Measurements from ENCODE around the gene HIF1A.
A peak's percentile ranks its signal among the peaks of the same experiment; 100 is the strongest.

HIF1A gene

DNA sequence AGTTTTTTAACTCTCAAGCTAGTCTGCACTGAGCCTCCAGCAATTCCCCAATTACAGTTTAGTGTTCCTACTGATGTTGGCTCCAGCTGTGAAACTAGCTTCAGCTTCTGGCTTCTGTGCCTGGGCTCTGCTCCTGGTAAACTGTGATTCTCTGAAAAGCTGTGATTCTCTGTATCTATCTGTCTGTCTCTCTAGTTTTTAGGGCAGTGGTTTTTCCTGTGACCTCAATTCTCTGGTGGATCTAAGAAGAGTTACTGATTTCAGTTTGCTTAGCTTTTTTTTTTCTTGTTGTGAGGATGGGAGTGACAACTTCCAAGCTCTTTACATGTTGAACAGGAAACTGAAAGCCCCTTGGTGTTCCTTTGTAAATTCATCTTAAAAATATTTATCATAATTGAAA lies 3.8 kb upstream of the HIF1A start:
- H3K79me1 ChIP-seq (ENCODE audit: low read length), result peaks cover 16% of the 10 kb centered on the region
- no peak overlapping the region for H2BK120ac ChIP-seq (ENCODE audit: insufficient read depth, low read length, poor library complexity)
- peak overlapping the region; percentile 39 for H2BK5ac ChIP-seq (ENCODE audit: low read depth, low read length, poor library complexity)
- H3K9ac ChIP-seq (ENCODE audit: low read length), result no peak overlapping the region
- peak overlapping the region; percentile 59 for H2BK12ac ChIP-seq (ENCODE audit: low read length)
- no peak for DNase-seq
- H3K23ac ChIP-seq (ENCODE audit: low read length), result no peak overlapping the region
- no peak overlapping the region for H3K18ac ChIP-seq (ENCODE audit: low read length)
- peaks cover 3 to 7% of the 10 kb centered on the region in 2 experiments for H3K4me1 ChIP-seq (ENCODE audit: control insufficient read depth in 1 of 2, insufficient read depth in 2 of 2, low read length in 2 of 2)
- no peak overlapping the region for H3K14ac ChIP-seq (ENCODE audit: low read length)
- no peak overlapping the region for H2AK5ac ChIP-seq (ENCODE audit: low read length)
- no peak overlapping the region for H3K4me2 ChIP-seq (ENCODE audit: low read length)
- H3K79me2 ChIP-seq (ENCODE audit: control insufficient read depth, insufficient read depth, low read length, poor library complexity), result peaks cover 11% of the 10 kb centered on the region
- H4K91ac ChIP-seq (ENCODE audit: low read depth, low read length), result no peak overlapping the region
- H3K27me3 ChIP-seq (ENCODE audit: insufficient read depth, low read length), result no peaks in the 10 kb centered on the region
- H3K4ac ChIP-seq (ENCODE audit: low read depth, low read length), result no peak overlapping the region
- H4K12ac ChIP-seq (ENCODE audit: low read depth, low read length), result no peak overlapping the region
- H3K27ac ChIP-seq (ENCODE audit: low read depth, low read length), result peak overlapping the region; percentile 48
- H3K4me3 ChIP-seq (ENCODE audit: low read depth, low read length), result no peak overlapping the region
- H2AFZ ChIP-seq (ENCODE audit: insufficient read depth, low read length, poor library complexity), result no peak overlapping the region
- no peak overlapping the region for H4K8ac ChIP-seq (ENCODE audit: low read depth, low read length)
- no peaks in the 10 kb centered on the region for H3K9me3 ChIP-seq (ENCODE audit: insufficient read depth, low read depth, low read length)
- no peaks in the 10 kb centered on the region for H3K36me3 ChIP-seq (ENCODE audit: control insufficient read depth in 1 of 2, insufficient read depth in 2 of 2, low read length in 2 of 2)

DNA sequence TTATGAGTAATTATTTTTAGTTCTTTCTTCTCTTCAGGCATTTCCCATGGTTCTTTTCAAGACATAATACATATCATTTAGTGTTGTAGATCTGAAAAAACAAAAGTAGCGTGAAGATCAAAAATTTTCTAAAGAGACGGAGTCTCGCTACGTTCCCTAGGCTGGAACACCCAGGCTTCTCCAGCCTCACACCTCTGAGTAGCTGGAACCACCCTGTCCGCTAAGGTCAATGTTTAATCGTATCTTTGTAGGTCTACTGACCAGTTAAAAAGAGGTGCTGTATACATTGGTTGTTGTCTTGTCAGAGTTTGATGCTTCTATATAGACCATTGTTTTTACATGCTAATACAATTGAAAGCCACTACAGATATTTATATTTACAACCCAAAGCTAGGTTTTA lies 1.3 kb upstream of the HIF1A start:
- H3K79me1 ChIP-seq (ENCODE audit: low read length), result peaks cover 16% of the 10 kb centered on the region
- H4K91ac ChIP-seq (ENCODE audit: low read depth, low read length), result peak overlapping the region; percentile 57
- no peaks in the 10 kb centered on the region for H3K9me3 ChIP-seq (ENCODE audit: insufficient read depth, low read depth, low read length)
- H3K23ac ChIP-seq (ENCODE audit: low read length), result no peak overlapping the region
- H2AK5ac ChIP-seq (ENCODE audit: low read length), result no peak overlapping the region
- DNase-seq, result no peak
- H3K4me2 ChIP-seq (ENCODE audit: low read length), result no peak overlapping the region
- H3K36me3 ChIP-seq (ENCODE audit: control insufficient read depth in 1 of 2, insufficient read depth in 2 of 2, low read length in 2 of 2), result no peaks in the 10 kb centered on the region
- H3K14ac ChIP-seq (ENCODE audit: low read length), result no peak overlapping the region
- peak overlapping the region; percentile 19 for H2BK5ac ChIP-seq (ENCODE audit: low read depth, low read length, poor library complexity)
- H3K27me3 ChIP-seq (ENCODE audit: insufficient read depth, low read length), result no peaks in the 10 kb centered on the region
- H3K9ac ChIP-seq (ENCODE audit: low read length), result no peak overlapping the region
- WGBS (ENCODE audit: extremely low coverage, insufficient coverage, insufficient read length), result no CpG with 5 or more reads among the region's 6 CpGs
- no peak overlapping the region for H3K4ac ChIP-seq (ENCODE audit: low read depth, low read length)
- H3K4me1 ChIP-seq (ENCODE audit: control insufficient read depth in 1 of 2, insufficient read depth in 2 of 2, low read length in 2 of 2), result peaks cover 3 to 7% of the 10 kb centered on the region in 2 experiments
- H2BK120ac ChIP-seq (ENCODE audit: insufficient read depth, low read length, poor library complexity), result peak overlapping the region; percentile 38
- H2AFZ ChIP-seq (ENCODE audit: insufficient read depth, low read length, poor library complexity), result no peak overlapping the region
- peaks cover 18% of the 10 kb centered on the region for H3K79me2 ChIP-seq (ENCODE audit: control insufficient read depth, insufficient read depth, low read length, poor library complexity)
- no peak overlapping the region for H4K8ac ChIP-seq (ENCODE audit: low read depth, low read length)
- H4K12ac ChIP-seq (ENCODE audit: low read depth, low read length), result no peak overlapping the region
- no peak overlapping the region for H3K4me3 ChIP-seq (ENCODE audit: low read depth, low read length)
- H2BK12ac ChIP-seq (ENCODE audit: low read length), result peak overlapping the region; percentile 43
- no peak overlapping the region for H3K27ac ChIP-seq (ENCODE audit: low read depth, low read length)
- H3K18ac ChIP-seq (ENCODE audit: low read length), result peak overlapping the region; percentile 18

DNA sequence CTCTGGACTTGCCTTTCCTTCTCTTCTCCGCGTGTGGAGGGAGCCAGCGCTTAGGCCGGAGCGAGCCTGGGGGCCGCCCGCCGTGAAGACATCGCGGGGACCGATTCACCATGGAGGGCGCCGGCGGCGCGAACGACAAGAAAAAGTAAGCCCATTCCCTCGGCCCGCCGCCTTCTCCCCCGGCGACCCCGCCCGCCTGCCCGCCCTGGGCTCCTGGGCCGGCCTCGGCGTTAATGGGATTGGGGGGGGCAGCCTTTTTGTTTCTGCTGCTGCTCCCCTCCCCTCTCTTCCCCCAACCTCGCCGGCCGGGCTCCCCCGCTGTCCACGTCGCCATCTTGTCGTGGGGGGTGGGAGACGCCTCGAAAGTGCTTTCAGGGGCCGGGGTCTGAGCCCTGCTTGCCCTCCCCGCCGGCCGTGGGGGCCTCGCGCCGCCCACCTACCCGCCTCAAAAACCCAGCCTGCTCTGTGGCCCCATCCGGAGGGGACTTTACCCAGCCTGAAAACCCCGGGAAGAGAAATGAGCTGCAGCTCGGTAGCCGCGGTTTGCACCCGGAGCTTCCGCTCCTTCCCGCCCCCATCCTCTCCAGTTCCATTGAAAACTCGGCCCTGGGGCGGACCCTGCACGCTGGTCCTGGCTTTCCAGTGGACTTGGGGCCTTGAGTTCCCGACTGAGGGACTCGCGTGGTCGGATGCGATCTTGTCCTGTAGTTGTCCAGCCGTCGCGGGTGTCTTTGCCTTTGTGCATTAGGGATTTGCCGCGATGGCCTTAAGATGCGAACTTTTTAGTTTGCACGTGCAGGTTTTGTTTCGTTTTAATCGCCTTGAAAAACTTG lies 598 bp downstream of the HIF1A start:
- Histone ChIP-seq H3K18ac (ENCODE audit: low read length) (peak overlapping the region; percentile 27), H2AK5ac (ENCODE audit: low read length) (peak overlapping the region; percentile 49), H3K23ac (ENCODE audit: low read length) (no peak overlapping the region), H4K12ac (ENCODE audit: low read depth, low read length) (peak overlapping the region; percentile 10), H3K36me3 (ENCODE audit: control insufficient read depth in 1 of 2, insufficient read depth in 2 of 2, low read length in 2 of 2) (no peaks in the 10 kb centered on the region), H3K9me3 (ENCODE audit: insufficient read depth, low read depth, low read length) (no peaks in the 10 kb centered on the region), H4K91ac (ENCODE audit: low read depth, low read length) (peak overlapping the region; percentile 70), H3K79me2 (ENCODE audit: control insufficient read depth, insufficient read depth, low read length, poor library complexity) (peaks cover 20% of the 10 kb centered on the region), H3K4me2 (ENCODE audit: low read length) (peak overlapping the region; percentile 53), H3K27ac (ENCODE audit: low read depth, low read length) (peak overlapping the region; percentile 98), H2BK120ac (ENCODE audit: insufficient read depth, low read length, poor library complexity) (peak overlapping the region; percentile 50), H3K27me3 (ENCODE audit: insufficient read depth, low read length) (no peaks in the 10 kb centered on the region), H3K14ac (ENCODE audit: low read length) (peak overlapping the region; percentile 70), H3K9ac (ENCODE audit: low read length) (peak overlapping the region; percentile 100), H2BK5ac (ENCODE audit: low read depth, low read length, poor library complexity) (peak overlapping the region; percentile 82), H3K4ac (ENCODE audit: low read depth, low read length) (peak overlapping the region; percentile 96), H3K4me1 (ENCODE audit: control insufficient read depth in 1 of 2, insufficient read depth in 2 of 2, low read length in 2 of 2) (peaks cover 2 to 5% of the 10 kb centered on the region in 2 experiments), H4K8ac (ENCODE audit: low read depth, low read length) (peak overlapping the region; percentile 43), H2BK12ac (ENCODE audit: low read length) (no peak overlapping the region), H2AFZ (ENCODE audit: insufficient read depth, low read length, poor library complexity) (no peak overlapping the region), H3K79me1 (ENCODE audit: low read length) (peaks cover 15% of the 10 kb centered on the region), H3K4me3 (ENCODE audit: low read depth, low read length) (peak overlapping the region; percentile 98)
- WGBS (ENCODE audit: extremely low coverage, insufficient coverage, insufficient read length), result no CpG with 5 or more reads among the region's 70 CpGs
- peak; percentile 53 to 70 for DNase-seq

DNA sequence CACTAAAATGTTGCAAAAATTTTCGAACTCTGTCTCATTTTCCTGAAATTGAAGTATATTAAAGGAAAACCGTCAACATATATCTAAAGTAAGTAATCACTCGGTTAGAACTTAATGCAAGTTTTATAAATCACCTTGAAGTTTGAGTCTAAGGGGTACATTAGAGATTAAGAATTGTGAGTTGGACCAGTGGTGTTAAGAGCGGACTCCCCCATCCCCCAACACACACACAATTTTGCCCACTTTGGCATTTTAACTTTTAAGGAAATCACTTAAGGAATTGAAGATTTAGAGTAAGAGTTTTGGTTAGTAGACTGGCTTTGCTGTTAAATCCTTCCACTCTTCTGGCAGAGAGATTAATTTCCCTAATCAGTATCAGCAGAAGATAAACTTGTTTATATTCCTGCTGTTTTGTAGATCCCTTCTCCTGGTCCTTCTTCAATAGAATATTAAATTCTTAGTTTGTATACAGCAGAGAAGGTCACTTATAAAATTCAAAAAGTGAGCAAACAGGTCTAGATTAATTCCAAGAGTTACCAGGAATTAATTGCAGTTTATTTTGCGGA lies 1.5 kb downstream of the HIF1A start:
- Histone ChIP-seq H3K4me3 (ENCODE audit: low read depth, low read length) (peak overlapping the region; percentile 40), H3K14ac (ENCODE audit: low read length) (no peak overlapping the region), H3K4me1 (ENCODE audit: control insufficient read depth in 1 of 2, insufficient read depth in 2 of 2, low read length in 2 of 2) (no peaks in the 10 kb centered on the region), H2AK5ac (ENCODE audit: low read length) (no peak overlapping the region), H3K9ac (ENCODE audit: low read length) (peak overlapping the region; percentile 53), H3K4ac (ENCODE audit: low read depth, low read length) (peak overlapping the region; percentile 98), H4K12ac (ENCODE audit: low read depth, low read length) (no peak overlapping the region), H2BK12ac (ENCODE audit: low read length) (no peak overlapping the region), H4K8ac (ENCODE audit: low read depth, low read length) (no peak overlapping the region), H3K27ac (ENCODE audit: low read depth, low read length) (peak overlapping the region; percentile 39), H2BK120ac (ENCODE audit: insufficient read depth, low read length, poor library complexity) (no peak overlapping the region), H2AFZ (ENCODE audit: insufficient read depth, low read length, poor library complexity) (no peak overlapping the region), H3K79me1 (ENCODE audit: low read length) (peaks cover 12% of the 10 kb centered on the region), H3K79me2 (ENCODE audit: control insufficient read depth, insufficient read depth, low read length, poor library complexity) (peaks cover 20% of the 10 kb centered on the region), H4K91ac (ENCODE audit: low read depth, low read length) (no peak overlapping the region), H3K9me3 (ENCODE audit: insufficient read depth, low read depth, low read length) (no peaks in the 10 kb centered on the region), H3K18ac (ENCODE audit: low read length) (no peak overlapping the region), H3K36me3 (ENCODE audit: control insufficient read depth in 1 of 2, insufficient read depth in 2 of 2, low read length in 2 of 2) (no peaks in the 10 kb centered on the region), H2BK5ac (ENCODE audit: low read depth, low read length, poor library complexity) (no peak overlapping the region), H3K23ac (ENCODE audit: low read length) (no peak overlapping the region), H3K4me2 (ENCODE audit: low read length) (peak overlapping the region; percentile 58), H3K27me3 (ENCODE audit: insufficient read depth, low read length) (no peaks in the 10 kb centered on the region)
- no peak for DNase-seq
- WGBS (ENCODE audit: extremely low coverage, insufficient coverage, insufficient read length), result no CpG with 5 or more reads among the region's 5 CpGs

Data from trophoblast cell (in vitro differentiated cells and primary cell).